Measurements from ENCODE around the gene NVL.
"Not testable (repeated sequence)": the region's sequence is repeated elsewhere in the genome, so short reads cannot be mapped to it uniquely, and the experiment has no call there.

The NVL gene

GRCh38 chr1:224211206-224211962 lies 118.6 kb downstream of the NVL start:
- H3K36me3 ChIP-seq (ENCODE audit: insufficient read depth, low read length): no peaks in the 10 kb centered on the region
- no peaks in the 10 kb centered on the region for H3K9me2 ChIP-seq (replicated peaks; ENCODE audit: low read depth, low read length)
- no peak overlapping the region for H3K4me2 ChIP-seq (ENCODE audit: low read depth, low read length, poor library complexity, severe bottlenecking)
- H4K20me1 ChIP-seq (ENCODE audit: insufficient read depth, low read length, poor library complexity, severe bottlenecking): no peaks in the 10 kb centered on the region
- H2AFZ ChIP-seq (ENCODE audit: low read length): no peak overlapping the region
- H3K4me3 ChIP-seq (ENCODE audit: low read length, poor library complexity, severe bottlenecking): no peak overlapping the region
- no peaks in the 10 kb centered on the region for H3F3A ChIP-seq (ENCODE audit: low read depth)
- no peaks in the 10 kb centered on the region for H3K27me3 ChIP-seq (ENCODE audit: insufficient read depth, low read length, poor library complexity, severe bottlenecking)
- no peaks in the 10 kb centered on the region for H3K4me1 ChIP-seq (ENCODE audit: insufficient read depth, low read length, poor library complexity, severe bottlenecking)
- no peaks in the 10 kb centered on the region for H3K79me2 ChIP-seq (ENCODE audit: insufficient read depth, low read length)
- no peak for TF ChIP-seq CTCF (conservative IDR thresholded peaks at IDR 0.05; ENCODE audit: low read length)
- TF ChIP-seq EZH2phosphoT487 (IDR thresholded peaks at IDR 0.05; ENCODE audit: borderline replicate concordance): no peak
- H3K9me3 ChIP-seq (ENCODE audit: insufficient read depth, low read depth, low read length): no peaks in the 10 kb centered on the region
- no peak overlapping the region for H3K9ac ChIP-seq (ENCODE audit: low read depth, low read length, poor library complexity, severe bottlenecking)

GRCh38 chr1:224205931-224206538 lies 123.9 kb downstream of the NVL start:
- H3K4me3 ChIP-seq (ENCODE audit: low read length, poor library complexity, severe bottlenecking): peak overlapping the region; percentile 67
- not testable (repeated sequence) for H3K36me3 ChIP-seq (ENCODE audit: insufficient read depth, low read length); H3K9ac ChIP-seq (ENCODE audit: low read depth, low read length, poor library complexity, severe bottlenecking); H3K79me2 ChIP-seq (ENCODE audit: insufficient read depth, low read length); H4K20me1 ChIP-seq (ENCODE audit: insufficient read depth, low read length, poor library complexity, severe bottlenecking); H3K27me3 ChIP-seq (ENCODE audit: insufficient read depth, low read length, poor library complexity, severe bottlenecking); H3K9me3 ChIP-seq (ENCODE audit: insufficient read depth, low read depth, low read length); H3F3A ChIP-seq (ENCODE audit: low read depth); H3K9me2 ChIP-seq (replicated peaks; ENCODE audit: low read depth, low read length)
- H3K4me2 ChIP-seq (ENCODE audit: low read depth, low read length, poor library complexity, severe bottlenecking): peak overlapping the region; percentile 93
- H2AFZ ChIP-seq (ENCODE audit: low read length): peak overlapping the region; percentile 38; the same call in 1 of the 2 replicates
- peaks cover 13% of the 10 kb centered on the region for H3K4me1 ChIP-seq (ENCODE audit: insufficient read depth, low read length, poor library complexity, severe bottlenecking)

DNA sequence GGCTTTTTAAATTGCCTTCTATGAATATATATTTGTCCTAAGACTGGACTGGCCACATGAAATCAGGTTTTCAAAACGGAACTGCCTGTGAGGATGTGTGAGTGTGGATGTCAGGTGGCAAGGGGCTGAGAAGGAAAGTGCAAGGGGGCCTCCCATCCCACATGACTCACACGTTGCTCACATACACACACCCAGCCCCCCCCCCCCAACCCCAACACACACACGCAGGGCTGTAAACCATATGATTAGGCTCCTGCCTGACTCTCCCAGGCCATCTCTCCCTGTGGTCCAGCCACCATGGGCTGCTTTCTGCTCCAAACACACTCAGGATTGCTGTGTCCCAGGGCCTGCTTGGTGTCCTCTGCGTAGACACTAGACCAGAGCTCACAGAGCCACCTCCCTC lies 124.5 kb downstream of the NVL start:
- H3K27me3 ChIP-seq (ENCODE audit: insufficient read depth, low read length, poor library complexity, severe bottlenecking): no peaks in the 10 kb centered on the region
- H2AFZ ChIP-seq (ENCODE audit: low read length): peak overlapping the region; percentile 38; the same call in 1 of the 2 replicates
- peak overlapping the region; percentile 67 for H3K4me3 ChIP-seq (ENCODE audit: low read length, poor library complexity, severe bottlenecking)
- no peaks in the 10 kb centered on the region for H4K20me1 ChIP-seq (ENCODE audit: insufficient read depth, low read length, poor library complexity, severe bottlenecking)
- TF ChIP-seq CTCF (conservative IDR thresholded peaks at IDR 0.05; ENCODE audit: low read length) (no peak), EZH2phosphoT487 (IDR thresholded peaks at IDR 0.05; ENCODE audit: borderline replicate concordance) (no peak)
- no peaks in the 10 kb centered on the region for H3K79me2 ChIP-seq (ENCODE audit: insufficient read depth, low read length)
- H3K9me3 ChIP-seq (ENCODE audit: insufficient read depth, low read depth, low read length): no peaks in the 10 kb centered on the region
- H3K4me1 ChIP-seq (ENCODE audit: insufficient read depth, low read length, poor library complexity, severe bottlenecking): peaks cover 13% of the 10 kb centered on the region
- peak overlapping the region; percentile 93 for H3K4me2 ChIP-seq (ENCODE audit: low read depth, low read length, poor library complexity, severe bottlenecking)
- no peak overlapping the region for H3K9ac ChIP-seq (ENCODE audit: low read depth, low read length, poor library complexity, severe bottlenecking)
- H3K36me3 ChIP-seq (ENCODE audit: insufficient read depth, low read length): no peaks in the 10 kb centered on the region
- no peaks in the 10 kb centered on the region for H3F3A ChIP-seq (ENCODE audit: low read depth)
- H3K9me2 ChIP-seq (replicated peaks; ENCODE audit: low read depth, low read length): no peaks in the 10 kb centered on the region

Data from Loucy (cell line).